HEK293 (cell line): Measurements from ENCODE around the gene HOXC5.
A peak's percentile ranks its signal among the peaks of the same experiment; 100 is the strongest.

Experiments used
- BCL11A ChIP-seq: fragments of 450-650 bp; formaldehyde crosslinking; IDR thresholded peaks from 2 replicates; pipeline ENCODE4 v1.5.1; 2016; ENCODE audit warnings: low read depth, missing biosample characterization, missing genetic modification characterization
- EGR2 ChIP-seq: fragments of 450-650 bp; formaldehyde crosslinking; IDR thresholded peaks from 2 replicates; pipeline ENCODE4 v1.5.1; 2016; ENCODE audit warnings: low read depth, missing biosample characterization, missing genetic modification characterization
- GFI1B ChIP-seq: fragments of 450-650 bp; formaldehyde crosslinking; IDR thresholded peaks from 2 replicates; pipeline ENCODE4 v1.5.1; 2016; ENCODE audit warnings: missing biosample characterization, missing genetic modification characterization
- GLI2 ChIP-seq: fragments of 450-650 bp; formaldehyde crosslinking; IDR thresholded peaks from 2 replicates; pipeline ENCODE4; 2017; ENCODE audit warnings: missing biosample characterization, missing genetic modification characterization, low read depth, borderline replicate concordance
- GLI4 ChIP-seq: fragments of 450-650 bp; formaldehyde crosslinking; IDR thresholded peaks from 2 replicates; pipeline ENCODE4 v1.5.1; 2016; ENCODE audit warnings: missing biosample characterization, missing genetic modification characterization
- IKZF3 ChIP-seq: fragments of 450-650 bp; IDR thresholded peaks from 2 replicates; pipeline ENCODE4 v1.5.0; 2018; ENCODE audit warnings: missing biosample characterization, mild to moderate bottlenecking, missing genetic modification characterization, moderate library complexity
- OVOL3 ChIP-seq: fragments of 450-650 bp; formaldehyde crosslinking; IDR thresholded peaks from 2 replicates; pipeline ENCODE4 v1.5.1; 2016; ENCODE audit warnings: missing biosample characterization, missing genetic modification characterization
- SALL2 ChIP-seq: fragments of 450-650 bp; formaldehyde crosslinking; IDR thresholded peaks from 2 replicates; pipeline ENCODE4 v1.5.0; 2017; ENCODE audit warnings: missing biosample characterization, mild to moderate bottlenecking, missing genetic modification characterization, borderline replicate concordance
- TRIM28 ChIP-seq: IDR thresholded peaks from 2 replicates; pipeline ENCODE4 v1.6.1; 2011; ENCODE audit warnings: low read length, control low read depth, borderline replicate concordance
- YY1 ChIP-seq: fragments of 450-650 bp; formaldehyde crosslinking; IDR thresholded peaks from 2 replicates; pipeline ENCODE4 v1.5.1; 2018; ENCODE audit warnings: missing biosample characterization, missing genetic modification characterization
- ZBTB17 ChIP-seq: fragments of 450-650 bp; formaldehyde crosslinking; IDR thresholded peaks from 2 replicates; pipeline ENCODE4 v1.5.1; 2016; ENCODE audit warnings: missing biosample characterization, missing genetic modification characterization
- ZNF10 ChIP-seq: fragments of 450-650 bp; formaldehyde crosslinking; IDR thresholded peaks from 2 replicates; pipeline ENCODE4 v1.5.1; 2017; ENCODE audit warnings: missing biosample characterization, missing genetic modification characterization
- ZNF140 ChIP-seq: fragments of 450-650 bp; formaldehyde crosslinking; IDR thresholded peaks from 2 replicates; pipeline ENCODE4 v1.5.1; 2016; ENCODE audit warnings: missing biosample characterization, missing genetic modification characterization
- ZNF558 ChIP-seq: fragments of 450-650 bp; formaldehyde crosslinking; IDR thresholded peaks from 2 replicates; pipeline ENCODE4 v1.5.1; 2016; ENCODE audit warnings: missing biosample characterization, missing genetic modification characterization
- ZNF561 ChIP-seq: fragments of 450-650 bp; IDR thresholded peaks from 2 replicates; pipeline ENCODE4 v1.5.1; 2018; ENCODE audit warnings: missing biosample characterization, missing genetic modification characterization, borderline replicate concordance
- ZNF670 ChIP-seq: fragments of 450-650 bp; formaldehyde crosslinking; IDR thresholded peaks from 2 replicates; pipeline ENCODE4 v1.5.1; 2016; ENCODE audit warnings: missing biosample characterization, missing genetic modification characterization, low read depth
- TF ChIP-seq, protein P1 (sequence below): fragments of 450-650 bp; formaldehyde crosslinking; IDR thresholded peaks from 2 replicates; pipeline ENCODE4 v1.5.1; 2016; ENCODE audit warnings: missing biosample characterization, missing genetic modification characterization, borderline replicate concordance
- TF ChIP-seq, protein P2 (sequence below): fragments of 450-650 bp; formaldehyde crosslinking; IDR thresholded peaks from 2 replicates; pipeline ENCODE4 v1.5.1; 2016; ENCODE audit warnings: missing biosample characterization, missing genetic modification characterization
- TF ChIP-seq, protein P3 (sequence below): fragments of 450-650 bp; formaldehyde crosslinking; IDR thresholded peaks from 2 replicates; pipeline ENCODE4 v1.5.1; 2016; ENCODE audit warnings: missing biosample characterization, missing genetic modification characterization
- TF ChIP-seq, protein P4 (sequence below): fragments of 450-650 bp; formaldehyde crosslinking; IDR thresholded peaks from 2 replicates; pipeline ENCODE4 v1.5.1; 2017; ENCODE audit warnings: missing biosample characterization, missing genetic modification characterization

HOXC5 gene

DNA sequence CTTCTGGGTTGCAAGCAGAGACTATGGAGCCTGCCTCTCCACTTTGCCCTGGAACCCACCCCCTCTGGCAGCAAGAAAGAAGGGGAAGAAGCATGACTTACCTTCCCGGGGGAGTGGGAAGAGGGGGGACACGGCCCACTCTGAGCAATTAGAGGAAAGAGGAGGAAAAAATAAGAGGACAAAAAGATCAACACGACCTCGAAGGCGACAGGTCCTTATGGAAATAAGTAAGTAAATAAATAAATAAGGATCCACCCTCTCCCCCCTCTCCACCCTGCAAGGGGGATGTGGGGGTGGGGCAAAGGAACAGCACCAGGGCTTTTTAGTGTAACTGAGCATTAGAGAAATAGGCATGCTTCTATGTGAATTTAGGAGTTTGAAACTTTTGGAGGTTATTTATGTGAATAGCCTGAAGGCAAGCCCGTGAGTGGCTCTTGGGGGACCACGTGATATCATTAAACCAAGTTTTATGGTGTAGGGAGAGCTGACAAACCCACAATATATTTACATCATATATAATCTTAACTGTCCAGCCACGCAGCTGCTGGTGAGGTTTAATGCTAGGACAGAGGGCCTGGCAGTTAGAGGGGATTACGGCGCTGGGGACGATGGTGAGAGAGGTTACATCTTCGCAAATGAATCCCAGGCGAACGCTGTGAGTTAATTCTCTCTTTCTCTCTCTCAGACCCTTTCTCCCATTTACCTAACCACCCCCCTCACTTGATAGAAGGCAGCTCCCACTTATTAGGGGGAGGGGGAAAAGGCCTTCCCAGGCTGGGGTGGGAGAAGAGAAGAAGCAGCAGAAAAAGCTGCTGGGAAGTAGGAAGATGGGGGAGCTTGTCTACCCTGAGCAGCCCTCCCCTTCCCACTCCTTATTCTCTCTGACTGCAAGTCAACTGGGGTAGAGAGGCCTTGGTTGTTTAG lies 4.8 kb downstream of the HOXC5 start (continued):
- TF ChIP-seq, protein P1, sequence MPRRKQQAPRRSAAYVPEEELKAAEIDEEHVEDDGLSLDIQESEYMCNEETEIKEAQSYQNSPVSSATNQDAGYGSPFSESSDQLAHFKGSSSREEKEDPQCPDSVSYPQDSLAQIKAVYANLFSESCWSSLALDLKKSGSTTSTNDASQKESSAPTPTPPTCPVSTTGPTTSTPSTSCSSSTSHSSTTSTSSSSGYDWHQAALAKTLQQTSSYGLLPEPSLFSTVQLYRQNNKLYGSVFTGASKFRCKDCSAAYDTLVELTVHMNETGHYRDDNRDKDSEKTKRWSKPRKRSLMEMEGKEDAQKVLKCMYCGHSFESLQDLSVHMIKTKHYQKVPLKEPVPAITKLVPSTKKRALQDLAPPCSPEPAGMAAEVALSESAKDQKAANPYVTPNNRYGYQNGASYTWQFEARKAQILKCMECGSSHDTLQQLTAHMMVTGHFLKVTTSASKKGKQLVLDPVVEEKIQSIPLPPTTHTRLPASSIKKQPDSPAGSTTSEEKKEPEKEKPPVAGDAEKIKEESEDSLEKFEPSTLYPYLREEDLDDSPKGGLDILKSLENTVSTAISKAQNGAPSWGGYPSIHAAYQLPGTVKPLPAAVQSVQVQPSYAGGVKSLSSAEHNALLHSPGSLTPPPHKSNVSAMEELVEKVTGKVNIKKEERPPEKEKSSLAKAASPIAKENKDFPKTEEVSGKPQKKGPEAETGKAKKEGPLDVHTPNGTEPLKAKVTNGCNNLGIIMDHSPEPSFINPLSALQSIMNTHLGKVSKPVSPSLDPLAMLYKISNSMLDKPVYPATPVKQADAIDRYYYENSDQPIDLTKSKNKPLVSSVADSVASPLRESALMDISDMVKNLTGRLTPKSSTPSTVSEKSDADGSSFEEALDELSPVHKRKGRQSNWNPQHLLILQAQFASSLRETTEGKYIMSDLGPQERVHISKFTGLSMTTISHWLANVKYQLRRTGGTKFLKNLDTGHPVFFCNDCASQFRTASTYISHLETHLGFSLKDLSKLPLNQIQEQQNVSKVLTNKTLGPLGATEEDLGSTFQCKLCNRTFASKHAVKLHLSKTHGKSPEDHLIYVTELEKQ (tag by site-specific recombination): peak; percentile 83
- peak; percentile 56; the same call in 1 of the 2 replicates for TF ChIP-seq ZNF558 (tag by site-specific recombination)
- peak; percentile 85 for TF ChIP-seq EGR2 (tag by site-specific recombination)
- TF ChIP-seq OVOL3 (tag by site-specific recombination): peak; percentile 93
- TF ChIP-seq GLI4 (tag by site-specific recombination): no peak
- TF ChIP-seq TRIM28: peak; percentile 67; the same call in 1 of the 2 replicates
- TF ChIP-seq, protein P2, sequence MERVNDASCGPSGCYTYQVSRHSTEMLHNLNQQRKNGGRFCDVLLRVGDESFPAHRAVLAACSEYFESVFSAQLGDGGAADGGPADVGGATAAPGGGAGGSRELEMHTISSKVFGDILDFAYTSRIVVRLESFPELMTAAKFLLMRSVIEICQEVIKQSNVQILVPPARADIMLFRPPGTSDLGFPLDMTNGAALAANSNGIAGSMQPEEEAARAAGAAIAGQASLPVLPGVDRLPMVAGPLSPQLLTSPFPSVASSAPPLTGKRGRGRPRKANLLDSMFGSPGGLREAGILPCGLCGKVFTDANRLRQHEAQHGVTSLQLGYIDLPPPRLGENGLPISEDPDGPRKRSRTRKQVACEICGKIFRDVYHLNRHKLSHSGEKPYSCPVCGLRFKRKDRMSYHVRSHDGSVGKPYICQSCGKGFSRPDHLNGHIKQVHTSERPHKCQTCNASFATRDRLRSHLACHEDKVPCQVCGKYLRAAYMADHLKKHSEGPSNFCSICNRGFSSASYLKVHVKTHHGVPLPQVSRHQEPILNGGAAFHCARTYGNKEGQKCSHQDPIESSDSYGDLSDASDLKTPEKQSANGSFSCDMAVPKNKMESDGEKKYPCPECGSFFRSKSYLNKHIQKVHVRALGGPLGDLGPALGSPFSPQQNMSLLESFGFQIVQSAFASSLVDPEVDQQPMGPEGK (tag by site-specific recombination): peak; percentile 60
- peak; percentile 72; the same call in 1 of the 2 replicates for TF ChIP-seq ZNF10 (tag by site-specific recombination)
- no peak for TF ChIP-seq ZNF140 (tag by site-specific recombination)
- TF ChIP-seq, protein P3, sequence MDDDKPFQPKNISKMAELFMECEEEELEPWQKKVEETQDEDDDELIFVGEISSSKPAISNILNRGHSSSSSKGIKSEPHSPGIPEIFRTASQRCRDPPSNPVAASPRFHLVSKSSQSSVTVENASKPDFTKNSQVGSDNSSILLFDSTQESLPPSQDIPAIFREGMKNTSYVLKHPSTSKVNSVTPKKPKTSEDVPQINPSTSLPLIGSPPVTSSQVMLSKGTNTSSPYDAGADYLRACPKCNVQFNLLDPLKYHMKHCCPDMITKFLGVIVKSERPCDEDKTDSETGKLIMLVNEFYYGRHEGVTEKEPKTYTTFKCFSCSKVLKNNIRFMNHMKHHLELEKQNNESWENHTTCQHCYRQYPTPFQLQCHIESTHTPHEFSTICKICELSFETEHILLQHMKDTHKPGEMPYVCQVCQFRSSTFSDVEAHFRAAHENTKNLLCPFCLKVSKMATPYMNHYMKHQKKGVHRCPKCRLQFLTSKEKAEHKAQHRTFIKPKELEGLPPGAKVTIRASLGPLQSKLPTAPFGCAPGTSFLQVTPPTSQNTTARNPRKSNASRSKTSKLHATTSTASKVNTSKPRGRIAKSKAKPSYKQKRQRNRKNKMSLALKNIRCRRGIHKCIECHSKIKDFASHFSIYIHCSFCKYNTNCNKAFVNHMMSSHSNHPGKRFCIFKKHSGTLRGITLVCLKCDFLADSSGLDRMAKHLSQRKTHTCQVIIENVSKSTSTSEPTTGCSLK: no peak
- TF ChIP-seq, protein P4, sequence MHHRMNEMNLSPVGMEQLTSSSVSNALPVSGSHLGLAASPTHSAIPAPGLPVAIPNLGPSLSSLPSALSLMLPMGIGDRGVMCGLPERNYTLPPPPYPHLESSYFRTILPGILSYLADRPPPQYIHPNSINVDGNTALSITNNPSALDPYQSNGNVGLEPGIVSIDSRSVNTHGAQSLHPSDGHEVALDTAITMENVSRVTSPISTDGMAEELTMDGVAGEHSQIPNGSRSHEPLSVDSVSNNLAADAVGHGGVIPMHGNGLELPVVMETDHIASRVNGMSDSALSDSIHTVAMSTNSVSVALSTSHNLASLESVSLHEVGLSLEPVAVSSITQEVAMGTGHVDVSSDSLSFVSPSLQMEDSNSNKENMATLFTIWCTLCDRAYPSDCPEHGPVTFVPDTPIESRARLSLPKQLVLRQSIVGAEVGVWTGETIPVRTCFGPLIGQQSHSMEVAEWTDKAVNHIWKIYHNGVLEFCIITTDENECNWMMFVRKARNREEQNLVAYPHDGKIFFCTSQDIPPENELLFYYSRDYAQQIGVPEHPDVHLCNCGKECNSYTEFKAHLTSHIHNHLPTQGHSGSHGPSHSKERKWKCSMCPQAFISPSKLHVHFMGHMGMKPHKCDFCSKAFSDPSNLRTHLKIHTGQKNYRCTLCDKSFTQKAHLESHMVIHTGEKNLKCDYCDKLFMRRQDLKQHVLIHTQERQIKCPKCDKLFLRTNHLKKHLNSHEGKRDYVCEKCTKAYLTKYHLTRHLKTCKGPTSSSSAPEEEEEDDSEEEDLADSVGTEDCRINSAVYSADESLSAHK (tag by site-specific recombination): peak; percentile 88
- TF ChIP-seq GFI1B (tag by site-specific recombination): peak; percentile 55; the same call in 1 of the 2 replicates
- peak; percentile 74; the same call in 1 of the 2 replicates for TF ChIP-seq ZNF561 (tag by site-specific recombination)
- TF ChIP-seq BCL11A: peak; percentile 56; the same call in 1 of the 2 replicates
- TF ChIP-seq GLI2 (tag by site-specific recombination): peak; percentile 69; the same call in 1 of the 2 replicates
- no peak for TF ChIP-seq SALL2
- TF ChIP-seq YY1: 0 out of 2 replicates have a peak, but pooled peaks have one; percentile 35
- TF ChIP-seq IKZF3 (tag by site-specific recombination): peak; percentile 66
- TF ChIP-seq ZBTB17 (tag by site-specific recombination): no peak
- no peak for TF ChIP-seq ZNF670 (tag by site-specific recombination)
